ENCODE results near the gene CERS3.

The CERS3 gene

DNA sequence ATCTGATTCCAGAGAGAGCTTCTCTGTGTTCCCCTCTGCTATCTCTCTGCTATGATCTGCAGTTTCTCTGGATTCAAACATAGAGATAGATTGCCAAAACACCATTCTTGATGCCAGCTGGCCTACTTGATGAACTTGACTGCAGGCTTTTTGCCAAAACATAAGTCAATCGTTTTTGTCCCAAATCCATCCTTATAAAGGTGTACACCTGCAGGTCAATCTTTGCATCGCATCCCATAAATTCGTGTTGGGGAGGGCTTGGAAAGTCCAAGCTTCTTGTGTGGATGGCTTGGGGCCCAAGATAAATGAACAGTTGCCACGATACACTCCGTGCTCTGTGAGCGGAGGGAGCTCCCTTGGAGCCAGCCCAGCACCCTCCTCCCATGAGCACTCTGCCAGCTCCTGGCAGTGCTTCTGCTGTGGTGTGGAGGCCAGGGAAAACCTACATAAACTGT lies 2.7 kb downstream of the CERS3 start:
- FAIRE-seq, result no peak

DNA sequence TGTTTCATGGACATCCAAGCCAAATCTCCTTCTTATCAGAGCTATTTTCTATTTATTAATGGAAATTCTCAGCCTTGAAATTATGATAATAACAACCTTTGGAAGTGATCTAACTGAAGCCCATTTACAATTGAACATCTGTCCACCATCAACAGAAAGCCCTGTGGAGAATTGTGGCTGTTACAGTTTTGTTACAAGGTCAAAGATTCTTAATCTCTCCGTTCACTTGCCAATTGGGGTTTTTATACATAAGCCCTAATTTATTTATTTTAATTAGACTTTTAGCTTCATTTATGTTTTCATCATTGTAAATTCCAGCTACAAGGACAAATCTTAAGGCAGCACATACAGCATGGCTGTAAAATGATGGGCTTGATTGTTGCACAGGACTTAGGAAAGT lies 3.3 kb downstream of the CERS3 start:
- no peak for FAIRE-seq

DNA sequence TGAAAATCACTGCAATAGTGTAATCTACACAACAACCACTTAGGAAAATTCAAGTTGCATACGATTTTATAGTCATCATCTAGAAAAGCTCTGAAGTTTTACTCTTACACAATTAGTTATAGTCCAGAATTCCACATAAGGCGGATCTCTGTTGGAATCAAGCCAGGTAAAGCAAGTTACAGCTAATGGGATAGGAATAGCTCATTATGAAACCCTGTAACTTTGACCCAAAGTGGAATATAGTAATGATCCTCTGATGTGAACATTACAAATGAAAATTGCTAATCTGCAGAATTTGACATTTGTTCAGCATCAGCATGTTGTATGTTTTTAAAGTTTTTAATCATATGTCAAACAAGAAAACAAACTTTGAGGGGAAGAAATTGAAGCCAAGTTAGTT lies 4.4 kb downstream of the CERS3 start:
- FAIRE-seq, result no peak

DNA sequence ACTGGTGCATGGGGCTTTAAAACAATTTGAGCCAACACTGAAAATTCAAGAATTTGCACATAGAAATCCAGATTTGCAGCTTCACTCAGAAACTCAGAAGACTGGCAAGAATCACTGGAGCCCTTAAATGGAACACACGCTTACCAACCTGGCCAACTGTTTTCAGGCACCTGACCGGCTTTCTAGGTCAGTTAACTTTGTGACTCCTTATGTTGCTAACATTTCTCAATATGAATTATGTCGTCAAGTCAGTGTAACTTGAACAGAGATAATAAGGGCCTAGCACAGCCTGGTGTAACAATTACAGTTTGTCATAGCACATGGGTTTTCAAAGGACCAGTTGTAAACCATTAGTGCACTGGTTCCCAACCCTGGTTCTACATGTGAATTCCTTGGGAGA lies 6.8 kb downstream of the CERS3 start:
- no peak for FAIRE-seq

- FAIRE-seq, result no peak
These were observed 8.4 kb downstream of the CERS3 start for GRCh38 chr15:100520132-100520921.

DNA sequence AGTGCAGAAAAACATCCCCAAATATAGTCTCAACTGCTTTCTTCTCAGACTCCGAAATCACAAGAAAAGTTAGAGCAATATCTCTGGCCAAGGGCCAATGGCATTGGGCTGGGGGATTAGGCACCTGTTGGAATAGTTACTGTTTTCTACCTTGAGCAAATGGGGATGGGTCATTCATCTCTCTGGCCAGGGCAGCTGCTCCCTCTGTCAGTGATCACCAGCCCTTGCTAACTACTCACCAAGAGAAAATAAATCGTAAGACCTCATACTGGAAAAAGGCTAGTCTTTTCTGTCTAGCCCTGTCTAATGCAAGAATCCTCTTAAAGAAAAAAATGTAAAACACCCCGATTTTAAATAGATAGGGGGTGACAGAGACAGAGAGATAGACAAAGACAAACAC lies 10.9 kb downstream of the CERS3 start:
- no peak for FAIRE-seq

DNA sequence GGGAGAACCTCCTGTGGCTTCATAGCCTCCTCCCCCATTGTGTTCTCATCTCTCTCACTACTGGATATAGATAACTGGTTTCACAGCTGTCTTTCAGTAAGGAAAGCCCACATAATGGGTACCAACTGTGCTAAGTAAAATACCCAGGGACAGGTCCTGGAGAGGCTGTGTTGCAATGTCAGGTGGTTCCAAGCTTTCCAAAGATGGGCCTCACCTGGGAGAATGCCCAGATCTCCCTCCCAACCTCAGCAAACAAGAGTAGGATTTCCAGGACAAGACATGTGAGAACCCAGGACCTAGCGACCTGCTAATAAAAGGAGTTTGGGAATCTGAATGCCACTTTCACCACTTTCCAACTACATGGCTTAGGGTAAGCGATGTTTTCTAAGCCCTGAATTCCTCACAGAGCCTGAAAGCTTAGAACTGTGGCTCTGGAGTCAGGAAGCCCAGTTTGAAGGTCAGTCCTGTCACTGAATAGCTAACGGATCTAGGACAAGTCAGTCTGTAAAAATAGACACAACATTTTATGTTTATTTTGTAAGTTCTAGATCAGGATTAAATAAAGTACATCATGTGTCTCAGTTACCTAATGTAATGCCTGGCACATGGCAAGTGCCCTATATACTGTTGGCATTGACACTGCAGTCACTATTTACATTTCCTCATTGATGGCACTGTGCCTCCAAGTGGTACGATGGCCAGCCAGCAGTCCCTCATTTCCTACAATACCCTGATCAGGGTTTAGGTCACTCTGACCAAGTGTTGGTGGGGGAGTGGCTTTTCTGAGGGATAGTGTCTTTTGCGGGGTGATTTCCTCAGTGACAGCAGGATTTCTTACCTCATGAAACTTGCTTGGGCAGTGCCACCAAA lies 11.9 kb downstream of the CERS3 start:
- no peak for FAIRE-seq

DNA sequence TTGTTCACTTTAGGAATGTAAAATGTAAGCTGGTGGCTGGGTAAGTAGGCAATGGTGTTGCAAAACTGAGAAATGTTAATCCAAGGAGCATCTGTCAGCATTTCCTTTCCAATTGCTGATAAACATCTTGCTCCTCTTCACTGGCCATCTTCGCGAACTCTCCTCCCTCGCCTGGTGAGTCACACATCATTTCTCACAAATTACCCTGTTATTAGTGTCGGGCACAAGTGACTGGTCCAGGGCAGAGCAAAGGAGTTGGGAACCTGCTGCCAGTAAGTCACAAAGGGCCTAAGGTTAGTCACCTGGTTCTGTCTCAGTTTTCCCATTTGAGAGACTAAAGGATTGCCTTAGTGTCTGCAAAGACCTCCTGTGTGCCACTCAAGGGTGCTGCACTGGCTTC lies 13.0 kb downstream of the CERS3 start:
- no peak for FAIRE-seq

GRCh38 chr15:100508641-100509300 lies 20.0 kb downstream of the CERS3 start:
- FAIRE-seq, result no peak

DNA sequence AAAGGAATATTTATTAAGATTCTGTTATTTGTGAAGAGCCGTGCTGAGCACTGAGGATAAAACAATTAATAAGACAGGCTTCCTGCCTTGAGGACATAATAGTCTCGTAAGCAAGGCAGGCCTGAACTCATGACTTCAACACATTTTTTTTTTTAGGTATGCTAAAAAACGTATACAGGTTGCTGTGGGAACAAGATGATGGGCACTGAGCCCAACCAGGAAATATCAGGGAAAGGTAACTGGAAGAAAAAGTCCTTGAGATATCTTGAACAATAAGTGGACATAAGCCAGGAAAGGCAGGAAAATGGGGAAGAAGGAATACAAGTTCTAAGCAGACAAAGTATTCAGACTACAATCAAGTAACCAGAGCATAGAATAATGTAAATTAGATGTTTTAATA lies 26.1 kb downstream of the CERS3 start:
- FAIRE-seq, result no peak

GRCh38 chr15:100501117-100501516 lies 27.6 kb downstream of the CERS3 start:
- FAIRE-seq, result no peak

- no peak for FAIRE-seq
These were observed 28.3 kb downstream of the CERS3 start for GRCh38 chr15:100500226-100500990.

DNA sequence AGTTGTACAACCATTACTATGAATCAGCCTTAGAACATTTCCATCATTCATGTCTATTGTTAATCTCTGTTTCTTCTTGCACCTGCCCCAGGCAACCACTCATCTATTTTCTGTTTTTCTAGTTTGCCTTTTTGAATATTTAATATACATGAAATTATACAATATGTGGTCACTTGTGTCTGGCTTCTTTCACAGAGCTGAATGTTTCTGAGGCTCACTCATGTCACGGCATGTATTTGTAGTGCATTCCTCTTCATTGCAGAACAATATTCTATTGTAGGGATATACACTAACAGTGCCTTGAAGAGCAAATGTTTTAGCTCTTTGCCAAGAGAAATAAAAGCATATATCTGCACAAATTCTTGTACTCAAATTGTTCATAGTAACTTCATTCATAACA lies 32.9 kb downstream of the CERS3 start:
- FAIRE-seq, result no peak

GRCh38 chr15:100493213-100493612 lies 35.5 kb downstream of the CERS3 start:
- FAIRE-seq, result no peak

GRCh38 chr15:100484443-100484842 lies 44.3 kb downstream of the CERS3 start:
- no peak for FAIRE-seq

DNA sequence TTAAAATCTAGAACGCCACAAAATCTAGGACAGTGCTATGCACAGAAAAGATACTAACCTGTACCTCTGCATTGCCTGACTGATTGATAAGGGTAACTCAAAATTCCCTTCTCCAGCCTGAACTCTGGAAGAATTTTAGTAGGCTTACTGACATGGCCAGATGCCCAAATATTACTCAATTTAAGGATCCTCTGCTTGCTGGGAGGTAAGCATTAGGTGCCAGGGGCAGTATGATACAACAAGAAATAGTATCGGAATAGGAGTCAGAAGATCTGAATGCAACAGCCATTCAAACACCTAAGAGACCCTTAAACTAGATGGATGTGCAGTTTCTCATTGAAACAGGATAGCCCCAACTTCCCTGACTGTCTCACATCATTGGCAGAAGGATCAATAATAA lies 45.4 kb downstream of the CERS3 start:
- no peak for FAIRE-seq

DNA sequence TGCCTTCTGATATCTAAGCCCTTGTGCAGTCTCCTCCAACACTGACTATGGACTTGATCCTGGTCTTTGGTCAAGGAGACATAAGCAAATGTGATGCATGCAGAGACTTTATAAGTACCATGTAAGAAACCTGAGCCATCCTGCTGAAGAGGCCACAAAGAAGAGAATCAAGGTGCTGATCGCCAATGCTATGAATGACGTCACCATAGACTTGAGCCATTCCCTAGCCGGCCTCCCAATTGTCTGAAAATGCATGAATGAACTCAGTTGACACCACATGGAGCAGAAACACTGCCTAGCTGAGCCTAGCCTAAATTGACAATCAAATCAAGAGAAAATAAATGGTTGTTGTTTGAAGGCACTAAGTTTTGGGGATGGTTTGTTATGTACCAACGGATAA lies 51.9 kb downstream of the CERS3 start:
- no peak for FAIRE-seq

- no peak for FAIRE-seq
These were observed 56.0 kb downstream of the CERS3 start for GRCh38 chr15:100472736-100473135.

DNA sequence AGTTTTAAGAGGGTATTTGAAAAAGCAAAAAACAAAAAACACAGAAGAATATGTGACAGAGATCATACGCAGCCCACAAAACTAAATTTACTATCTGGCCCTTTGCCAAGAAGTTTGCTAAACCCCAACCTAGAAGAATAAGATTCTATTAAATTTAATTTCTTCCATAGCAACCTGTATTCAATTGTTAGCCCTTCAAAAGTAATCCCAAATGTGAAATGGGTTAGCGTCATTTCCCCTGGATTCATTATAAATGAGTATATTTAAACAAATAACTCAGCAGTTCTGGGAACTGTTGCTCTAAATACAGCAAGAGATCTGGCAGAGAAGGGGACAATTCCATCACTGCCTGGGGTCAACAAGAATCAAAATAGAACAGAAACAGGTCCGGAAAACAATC lies 56.8 kb downstream of the CERS3 start:
- no peak for FAIRE-seq

DNA sequence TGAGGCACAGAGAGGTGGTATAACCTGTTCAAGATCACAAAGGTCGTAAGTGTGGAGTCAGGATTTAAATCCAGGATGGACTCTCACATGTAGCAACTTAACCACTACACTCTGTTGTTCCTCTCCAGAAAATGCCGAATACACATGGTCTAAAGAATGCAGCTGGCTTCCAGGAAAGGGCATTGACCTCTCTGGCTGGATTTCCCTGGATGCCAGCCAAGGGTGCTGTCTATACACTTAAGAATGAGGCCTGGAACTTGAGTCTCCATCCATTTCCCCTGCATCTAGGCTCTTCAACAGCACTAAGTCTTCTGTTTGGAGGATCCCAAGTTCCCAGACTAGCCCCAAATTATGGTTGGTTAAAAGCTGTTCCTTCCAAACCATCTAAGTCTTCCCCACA lies 60.5 kb downstream of the CERS3 start:
- no peak for FAIRE-seq

DNA sequence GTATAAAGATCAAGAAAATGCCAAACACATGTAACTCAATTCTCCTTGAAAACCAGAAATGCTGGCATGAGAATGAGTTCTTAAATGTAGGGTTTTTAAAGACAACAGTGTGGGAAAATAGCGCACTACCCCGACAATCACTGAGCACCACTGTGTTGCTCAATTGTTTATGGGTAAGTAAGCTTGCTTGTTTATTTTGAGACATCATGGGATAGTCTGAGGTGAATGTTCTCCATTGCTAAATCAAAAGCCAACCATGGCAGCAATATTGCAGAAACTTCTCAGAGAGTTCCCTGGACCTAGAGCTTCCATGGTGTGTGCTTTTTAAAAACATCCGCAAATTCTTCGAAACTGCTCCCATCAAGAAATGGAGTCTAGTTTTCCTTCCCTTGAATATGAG lies 62.7 kb downstream of the CERS3 start:
- FAIRE-seq, result no peak

- FAIRE-seq, result no peak
These were observed 63.9 kb downstream of the CERS3 start for GRCh38 chr15:100464888-100465287.

GRCh38 chr15:100464256-100464655 lies 64.5 kb downstream of the CERS3 start:
- FAIRE-seq, result no peak

Data from TTC549 (cell line).